Adrenal gland (tissue), 5 donors: Measurements from ENCODE around the gene HDAC4.

Experiments
- CTCF ChIP-seq, 6 experiments: fragments of 450-650 bp in 4 of 6; fragments of 200-600 bp in 2 of 6; sonication (generic) in 1 of 6; IDR thresholded peaks; 1 replicate in 5 of 6; 2 replicates in 1 of 6; pipeline versions ENCODE4 v1.5.1 to v1.8.0; 2016 to 2021; ENCODE audit warnings: antibody characterized with exemption in 6 of 6, mild to moderate bottlenecking in 2 of 6, moderate library complexity in 1 of 6
- POLR2A ChIP-seq, 2 donors: fragments of 450-650 bp; IDR thresholded peaks; one replicate each; pipeline ENCODE4 v1.6.1; 2017; ENCODE audit warnings: antibody characterized with exemption in 2 of 2, mild to moderate bottlenecking in 2 of 2, moderate library complexity in 1 of 2
- donor health status: DM: no; HTN: no; CAD: no.

- TF ChIP-seq CTCF (IDR thresholded peaks at IDR 0.05) (no peak), POLR2A (IDR thresholded peaks at IDR 0.05) (no peak)
Measured at GRCh38 chr2:239443102-239443620, 42.3 kb upstream of the HDAC4 start.
